T-helper 1 cell (primary cell): ENCODE measurements around the gene PIK3R4.

Experiments used
- DNase-seq, 5 donors: peaks; one replicate each; pipeline ENCODE4 v3.0.0-alpha.2; 2012 to 2020
- total RNA-seq, 4 donors: gene quantifications; one replicate each; lab custom pipeline; 2026; lab: John Stamatoyannopoulos, UW

Gene PIK3R4
- 31.8 to 55.4 (median 54.6) reads per million in 4 donors for total RNA-seq

- DNase-seq: peak; percentile 85 to 97 (median 95)
Observed at GRCh38 chr3:130746246-130747039, at the start of gene PIK3R4. PIK3R4 (minus strand) TSS chr3:130746829; CDS start chr3:130745218, 1,611 bp downstream.

GRCh38 chr3:130795396-130795795, 48.8 kb upstream of the PIK3R4 start:
- DNase-seq: no peak

GRCh38 chr3:130792246-130792645, 45.6 kb upstream of the PIK3R4 start:
- no peak for DNase-seq

GRCh38 chr3:130789782-130790322, 43.2 kb upstream of the PIK3R4 start:
- DNase-seq: no peak

GRCh38 chr3:130787422-130788068, 40.9 kb upstream of the PIK3R4 start:
- no peak for DNase-seq

GRCh38 chr3:130786306-130786705, 39.7 kb upstream of the PIK3R4 start:
- no peak for DNase-seq

GRCh38 chr3:130783629-130784028, 37.0 kb upstream of the PIK3R4 start:
- no peak for DNase-seq

- no peak for DNase-seq
Observed at GRCh38 chr3:130779486-130779885, 32.9 kb upstream of the PIK3R4 start.

GRCh38 chr3:130779031-130779430, 32.4 kb upstream of the PIK3R4 start:
- no peak for DNase-seq

GRCh38 chr3:130773366-130773765, 26.7 kb upstream of the PIK3R4 start:
- no peak for DNase-seq

GRCh38 chr3:130772129-130772528, 25.5 kb upstream of the PIK3R4 start:
- no peak for DNase-seq

- DNase-seq: no peak
Observed at GRCh38 chr3:130770644-130771043, 24.0 kb upstream of the PIK3R4 start.

GRCh38 chr3:130761730-130762311, 15.2 kb upstream of the PIK3R4 start:
- no peak for DNase-seq

- no peak for DNase-seq
Observed at GRCh38 chr3:130760922-130761321, 14.3 kb upstream of the PIK3R4 start.

- DNase-seq: peak in 3 of 5 donors; percentile 17 to 69 (median 38)
Observed at GRCh38 chr3:130759692-130760338, 13.2 kb upstream of the PIK3R4 start.

GRCh38 chr3:130758624-130759369, 12.2 kb upstream of the PIK3R4 start:
- DNase-seq: no peak

GRCh38 chr3:130757611-130758150, 11.1 kb upstream of the PIK3R4 start:
- no peak for DNase-seq

- no peak for DNase-seq
Observed at GRCh38 chr3:130755666-130756065, 9.0 kb upstream of the PIK3R4 start.

- DNase-seq: no peak
Observed at GRCh38 chr3:130748981-130749380, 2.4 kb upstream of the PIK3R4 start.

- DNase-seq: no peak
Observed at GRCh38 chr3:130748467-130748861, 1.8 kb upstream of the PIK3R4 start.

- no peak for DNase-seq
Observed at GRCh38 chr3:130743354-130743753, 3.3 kb downstream of the PIK3R4 start.
